Activated CD4-positive, alpha-beta T cell treated with anti-CD3 and anti-CD28 coated beads for 48 hours (primary cell): Measurements from ENCODE around the gene MYRIP.
A peak's percentile ranks its signal among the peaks of the same experiment; 100 is the strongest.
"Not testable (repeated sequence)": the region's sequence is repeated elsewhere in the genome, so short reads cannot be mapped to it uniquely, and the experiment has no call there.

Experiments used
- DNase-seq: peaks from one replicate; pipeline ENCODE4 v3.0.0-alpha.2; 2020

Gene MYRIP

GRCh38 chr3:39808467-39809180, 785 bp upstream of the MYRIP start:
- no peak for DNase-seq

DNA sequence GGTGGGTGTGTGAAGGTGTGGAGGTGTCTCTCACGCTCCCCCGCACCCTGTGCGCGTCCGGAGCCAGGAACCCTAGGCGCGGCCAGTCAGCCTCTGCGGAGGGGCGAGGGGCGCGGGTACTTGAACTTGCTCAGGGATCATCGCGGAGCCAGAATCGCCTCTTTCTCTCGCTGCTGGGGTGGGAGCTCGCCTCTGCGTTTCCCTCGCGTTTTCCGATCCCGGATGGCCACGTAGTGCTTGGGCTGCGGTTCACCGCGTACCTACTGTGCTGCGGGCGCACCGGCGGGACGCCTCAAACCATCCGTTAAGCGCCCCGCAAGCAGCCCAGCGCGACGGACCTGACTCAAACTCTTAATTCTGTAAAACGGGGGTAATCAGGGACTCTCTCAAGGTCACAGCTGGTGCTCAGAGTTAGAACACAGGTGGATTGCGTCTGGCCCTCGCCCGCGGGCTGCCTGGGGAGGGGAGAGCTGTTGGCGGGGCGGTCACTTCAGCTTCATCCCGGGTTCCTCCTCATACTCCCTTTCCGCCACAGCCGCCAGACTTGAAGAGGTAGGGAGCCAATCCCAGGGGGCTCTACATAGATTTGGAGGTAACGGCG, 686 bp downstream of the MYRIP start:
- DNase-seq, result no peak

GRCh38 chr3:39810647-39811161, 1.3 kb downstream of the MYRIP start:
- no peak for DNase-seq

GRCh38 chr3:39811561-39811960, 2.2 kb downstream of the MYRIP start:
- no peak for DNase-seq

DNA sequence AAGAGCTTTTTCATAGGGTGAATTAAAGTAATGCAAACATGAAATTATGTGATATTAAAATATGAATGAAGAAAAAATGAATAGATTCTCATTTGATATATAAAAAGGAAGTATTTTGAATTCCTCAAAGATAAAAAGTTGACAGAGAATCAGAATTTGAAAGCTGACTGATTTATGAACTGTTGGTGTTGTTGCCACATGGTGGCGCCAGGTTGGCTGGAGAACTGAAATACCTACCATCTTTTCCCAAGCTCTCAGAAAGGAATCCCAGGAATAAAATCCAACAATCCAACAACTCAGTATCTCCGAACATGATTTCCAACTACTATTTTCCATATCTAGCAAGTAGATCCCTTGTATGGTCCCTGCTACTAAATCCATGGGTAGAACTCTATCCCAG, 3.1 kb downstream of the MYRIP start:
- DNase-seq, result peak; percentile 6

DNA sequence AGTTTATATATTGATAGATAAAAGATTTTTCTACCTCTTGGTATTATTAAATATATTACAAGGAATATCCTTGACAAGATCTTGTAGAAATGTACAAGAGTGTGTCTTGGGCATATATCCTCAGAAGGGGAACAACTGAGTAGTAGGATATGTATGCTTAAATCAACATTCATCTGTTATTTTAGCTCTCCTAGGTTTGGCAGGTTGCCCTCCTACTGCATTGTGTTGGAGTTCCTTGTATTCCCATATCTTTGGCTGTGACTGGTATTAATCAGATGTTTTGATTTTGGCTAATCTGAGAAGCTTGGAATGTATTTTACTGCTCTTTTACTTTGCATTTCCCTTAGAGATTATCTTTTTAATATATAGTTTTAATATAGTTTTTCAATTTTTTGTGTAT, 4.6 kb downstream of the MYRIP start:
- DNase-seq, result no peak

- no peak for DNase-seq
Measured at GRCh38 chr3:39819899-39820298, 10.5 kb downstream of the MYRIP start.

DNA sequence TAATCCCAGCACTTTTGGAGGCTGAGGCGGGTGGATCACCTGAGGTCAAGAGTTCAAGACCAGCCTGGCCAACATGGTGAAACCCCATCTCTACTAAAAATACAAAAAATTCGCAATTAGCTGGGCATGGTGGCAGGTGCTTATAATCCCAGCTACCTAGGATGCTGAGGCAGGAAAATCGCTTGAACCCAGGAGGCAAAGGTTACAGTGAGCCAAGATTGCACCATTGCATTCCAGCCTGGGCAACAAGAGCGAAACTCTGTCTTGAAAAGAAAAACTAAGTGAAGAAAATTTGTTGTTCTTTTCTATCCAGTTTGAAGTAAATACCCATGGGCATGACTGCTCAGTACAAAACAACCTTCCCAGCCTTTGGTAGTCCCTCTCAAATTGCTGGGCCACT, 24.4 kb downstream of the MYRIP start:
- DNase-seq, result not testable (repeated sequence)

- no peak for DNase-seq
Measured at GRCh38 chr3:39839484-39839883, 30.1 kb downstream of the MYRIP start.

DNA sequence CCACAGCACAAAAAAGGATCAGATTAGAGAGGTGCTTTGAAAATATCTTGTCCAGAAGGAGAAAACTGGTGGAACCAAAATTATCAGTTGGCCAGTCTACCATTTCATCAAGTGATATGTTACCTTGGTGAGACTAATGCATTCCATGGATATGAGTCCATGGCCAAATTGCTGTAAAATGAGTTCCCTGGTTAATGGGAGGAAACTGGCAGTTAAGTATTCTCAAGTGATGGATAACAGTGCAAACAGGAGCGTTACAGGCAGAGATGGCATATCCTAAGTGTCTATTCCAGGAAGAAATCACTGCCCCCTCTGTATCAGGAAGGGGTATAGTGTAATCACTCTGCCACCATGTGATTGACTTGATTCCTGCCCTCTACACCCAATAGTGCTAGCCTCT, 34.0 kb downstream of the MYRIP start:
- no peak for DNase-seq

DNA sequence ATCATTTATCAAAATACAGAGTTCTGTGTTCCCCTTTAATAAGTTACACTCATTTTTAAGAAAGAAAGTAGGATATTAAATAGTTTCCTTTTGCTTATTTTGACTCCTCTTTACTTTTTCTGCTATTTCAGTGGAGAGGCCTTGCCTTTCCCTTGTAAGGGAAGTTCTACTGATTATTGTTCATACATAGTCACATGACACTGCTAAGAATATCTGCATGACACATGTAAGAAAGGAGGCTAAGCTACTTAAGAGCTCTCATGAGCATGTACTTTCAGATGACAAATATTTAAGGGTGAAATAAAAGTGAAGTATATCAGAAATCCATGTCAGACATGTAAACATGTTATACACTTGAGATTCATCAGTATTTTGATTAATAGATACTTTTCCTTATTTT, 39.0 kb downstream of the MYRIP start:
- no peak for DNase-seq

DNA sequence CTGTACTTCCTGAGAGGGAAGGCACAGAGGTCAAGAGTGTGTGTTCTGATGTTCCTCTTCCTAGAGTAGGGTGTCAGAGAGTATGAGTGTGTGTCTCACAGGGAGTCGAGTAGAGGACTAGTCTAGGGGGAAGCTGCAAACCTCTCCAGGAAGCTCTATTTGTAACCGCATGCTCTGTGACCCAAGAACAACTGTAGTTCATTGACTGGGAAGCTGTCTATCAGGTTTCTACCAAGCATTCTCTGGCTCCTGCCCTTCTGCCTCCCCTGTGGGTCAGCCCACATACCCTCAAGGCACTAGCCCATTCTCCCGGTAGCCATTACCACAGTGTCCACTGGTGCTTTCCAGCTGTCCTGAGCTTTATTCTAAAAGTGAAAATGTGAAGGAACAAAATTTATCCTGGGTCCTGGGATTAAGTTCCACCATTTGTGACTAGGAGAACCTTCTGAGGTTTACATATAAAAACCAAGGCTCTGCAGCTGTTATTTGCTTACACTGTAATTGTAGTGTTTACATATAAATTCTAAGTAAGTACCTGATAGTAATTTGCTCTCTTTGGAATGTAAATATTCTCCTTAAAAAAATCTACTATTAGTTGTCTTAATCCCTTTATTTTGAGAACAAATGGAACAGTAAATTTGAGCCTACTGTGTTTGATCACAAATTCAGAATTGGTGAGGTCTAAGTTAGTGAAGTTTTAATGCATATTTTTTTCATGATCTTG, 40.7 kb downstream of the MYRIP start:
- DNase-seq, result no peak

DNA sequence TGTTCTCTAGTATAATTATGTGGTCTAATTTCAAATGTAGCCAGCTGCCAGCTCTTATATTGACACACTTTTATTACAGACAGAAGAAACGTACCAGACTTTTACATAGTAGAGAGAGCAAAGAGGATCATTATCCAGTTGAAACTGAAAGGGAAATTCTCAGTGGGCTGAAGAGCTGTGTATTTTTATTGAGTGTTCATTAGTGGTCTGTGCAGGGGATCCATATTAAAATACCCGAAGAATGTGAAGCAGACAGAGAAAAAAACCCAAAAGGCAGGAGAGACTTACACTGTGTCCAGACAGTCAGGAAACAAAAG, 41.3 kb downstream of the MYRIP start:
- no peak for DNase-seq

DNA sequence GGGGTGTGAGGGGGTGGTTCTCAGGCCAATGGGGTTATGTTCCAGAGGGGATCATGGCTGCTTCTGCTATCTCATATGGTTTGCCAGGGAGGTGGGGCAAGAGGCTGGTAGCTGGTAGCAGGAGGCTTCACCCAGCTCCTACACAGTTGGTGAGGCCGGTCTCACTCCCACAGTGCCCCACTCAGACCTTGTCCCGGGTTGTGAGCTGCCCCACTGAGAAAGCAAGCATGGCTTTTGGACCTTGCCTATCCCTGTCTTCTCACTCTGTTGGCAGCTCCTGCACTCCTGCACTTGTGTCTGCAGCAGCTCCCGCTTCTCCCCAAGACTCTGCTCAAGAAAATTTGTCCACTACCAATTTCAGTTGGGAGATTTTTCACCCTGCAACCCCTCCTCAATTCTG, 46.1 kb downstream of the MYRIP start:
- DNase-seq, result no peak

GRCh38 chr3:39869890-39870289, 60.5 kb downstream of the MYRIP start:
- no peak for DNase-seq

DNA sequence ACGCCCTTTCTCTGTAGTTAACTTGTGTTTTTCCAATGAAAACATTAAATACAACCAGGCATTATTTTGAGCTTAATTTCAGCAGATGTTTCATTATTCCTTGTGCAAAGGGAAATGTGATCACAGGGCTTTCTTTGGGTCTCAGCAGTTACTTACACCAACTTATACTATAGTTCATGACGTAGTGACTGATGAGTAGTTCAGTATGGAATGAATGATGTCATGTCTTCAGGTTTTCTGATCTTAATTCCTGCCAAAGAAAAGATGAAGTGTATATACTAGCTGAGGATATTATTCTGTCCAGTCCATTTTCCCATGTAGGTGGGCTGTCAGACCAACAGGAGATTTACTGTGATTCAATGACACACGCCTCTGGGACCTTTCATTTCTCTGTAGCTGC, 61.3 kb downstream of the MYRIP start:
- DNase-seq, result no peak

- no peak for DNase-seq
Measured at GRCh38 chr3:39879581-39879980, 70.2 kb downstream of the MYRIP start.

DNA sequence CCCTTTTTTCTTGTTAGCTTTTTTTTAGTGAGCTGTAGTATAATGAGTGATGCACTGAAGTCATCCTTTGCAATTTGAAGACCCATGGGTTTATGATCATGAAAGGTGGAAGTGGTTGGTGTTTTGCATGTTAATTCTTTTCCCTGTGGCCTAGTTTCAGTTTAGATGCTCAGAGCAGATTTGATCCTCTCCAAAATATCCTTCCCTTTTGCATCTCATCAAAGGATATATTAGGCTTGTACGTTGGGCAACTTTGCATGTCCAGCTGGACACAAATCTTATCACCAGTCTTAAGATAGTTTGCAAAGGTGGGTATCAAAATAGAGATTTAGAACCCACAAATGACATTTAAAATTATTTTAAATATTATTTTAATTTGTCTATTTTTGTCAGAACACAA, 72.7 kb downstream of the MYRIP start:
- no peak for DNase-seq

GRCh38 chr3:39892068-39892467, 82.7 kb downstream of the MYRIP start:
- no peak for DNase-seq

DNA sequence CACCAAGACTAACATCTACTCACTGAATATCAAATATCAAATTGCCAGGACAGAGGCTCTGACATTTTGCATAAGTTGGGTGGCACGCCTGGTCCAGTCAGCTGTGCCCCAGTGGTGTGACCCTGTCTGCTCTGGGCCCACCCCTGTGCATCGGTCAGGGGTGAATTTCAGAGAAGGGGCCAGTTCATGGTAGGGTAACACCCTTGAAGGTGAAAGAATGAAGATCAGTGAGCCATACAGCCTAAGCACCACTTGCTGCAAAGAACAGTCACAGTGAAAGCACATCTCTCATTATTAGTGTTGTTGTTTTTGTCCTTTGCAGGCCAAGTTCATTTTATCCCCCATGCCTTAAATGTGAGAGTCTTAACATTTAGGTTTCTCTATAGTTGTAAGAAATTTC, 86.8 kb downstream of the MYRIP start:
- no peak for DNase-seq

DNA sequence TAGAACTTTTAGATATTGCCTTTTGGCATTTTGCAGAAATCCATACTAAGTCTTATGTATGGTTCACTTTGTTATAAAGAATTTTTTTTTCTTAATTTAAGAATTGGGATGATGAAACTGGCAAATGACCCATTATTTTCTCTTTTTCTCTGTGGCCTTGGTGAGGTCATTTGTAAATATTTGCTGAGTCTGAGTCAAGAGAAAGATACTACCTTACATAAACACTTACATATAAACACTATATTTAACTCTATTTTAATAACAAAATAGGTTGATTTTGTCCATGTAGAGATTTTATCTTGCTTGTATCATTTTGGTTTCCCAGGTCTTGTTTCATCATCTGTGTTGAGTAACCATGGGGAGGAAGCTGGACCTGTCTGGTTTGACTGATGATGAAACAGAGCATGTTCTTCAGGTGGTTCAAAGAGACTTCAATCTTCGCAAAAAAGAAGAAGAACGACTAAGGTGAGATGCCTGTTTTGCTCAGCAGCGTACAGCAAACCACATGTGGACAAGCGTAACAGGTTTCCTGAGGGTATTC, 91.1 kb downstream of the MYRIP start:
- DNase-seq, result no peak

DNA sequence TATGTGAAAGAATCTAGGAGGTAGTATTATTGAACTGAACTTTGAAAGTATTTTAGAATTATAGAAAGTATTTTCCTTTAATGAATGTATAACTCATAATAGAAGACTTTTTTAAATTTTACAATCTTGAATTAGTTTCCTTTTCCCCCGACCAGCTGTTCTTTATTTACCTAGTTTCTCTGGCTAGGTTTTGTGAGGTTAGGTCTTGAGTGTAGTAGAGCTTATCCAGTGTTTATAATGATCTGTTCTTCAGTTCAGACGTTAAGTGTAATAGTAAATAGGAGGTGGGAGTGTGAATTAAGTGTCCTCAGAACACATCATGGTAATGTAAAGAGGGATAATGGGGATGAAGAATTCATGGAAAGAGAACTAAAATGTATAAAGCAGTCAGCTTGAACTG, 93.8 kb downstream of the MYRIP start:
- no peak for DNase-seq

GRCh38 chr3:39905788-39906187, 96.4 kb downstream of the MYRIP start:
- no peak for DNase-seq

GRCh38 chr3:39907981-39908380, 98.6 kb downstream of the MYRIP start:
- DNase-seq, result no peak
